ENCODE results near the gene GAS2.

The GAS2 gene

DNA sequence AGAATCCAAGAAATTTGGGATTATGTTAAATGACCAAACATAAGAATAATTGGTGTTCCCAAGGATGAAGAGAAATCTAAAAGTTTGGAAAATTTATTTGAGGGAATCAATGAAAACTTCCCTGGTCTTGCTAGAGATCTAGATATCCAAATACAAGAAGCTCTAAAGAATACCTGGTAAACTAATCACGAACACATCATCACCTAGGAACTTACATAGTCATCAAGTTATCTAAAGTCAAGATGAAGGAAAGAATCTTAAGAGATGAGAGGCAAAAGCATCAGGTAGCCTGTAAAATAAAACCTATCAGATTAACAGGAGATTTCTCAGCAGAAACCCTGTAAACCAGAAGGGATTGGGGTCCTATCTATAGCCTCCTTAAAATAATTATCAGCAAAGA lies 46.9 kb downstream of the GAS2 start:
- WGBS, 2 donors (ENCODE audit: extremely low coverage in 2 of 2, insufficient read length in 2 of 2, insufficient replicate concordance in 1 of 2), result no CpG with 5 or more reads among the region's 1 CpG
- no peak overlapping the region for H2AK5ac ChIP-seq (ENCODE audit: low read depth, low read length)
- no peak overlapping the region for H3K4me2 ChIP-seq (ENCODE audit: insufficient read depth, low read length, poor library complexity, severe bottlenecking)

DNA sequence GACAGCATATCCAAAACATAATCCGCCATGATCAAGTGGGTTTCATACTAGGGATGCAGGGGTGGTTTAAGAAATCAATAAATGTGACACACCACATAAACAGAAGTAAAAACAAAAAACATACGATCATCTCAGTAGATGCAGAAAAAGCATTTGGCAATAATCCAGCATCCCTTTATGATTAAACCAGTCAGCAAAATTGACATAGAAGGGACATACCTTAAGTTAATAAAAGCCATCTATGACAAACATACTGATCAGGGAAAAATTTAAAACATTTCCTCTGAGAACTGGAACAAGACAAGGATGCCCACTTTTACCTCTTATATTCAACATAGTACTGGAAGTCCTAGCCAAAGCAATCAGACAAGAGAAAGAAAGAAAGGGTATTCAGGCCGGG lies 49.6 kb downstream of the GAS2 start:
- Histone ChIP-seq H2AFZ (ENCODE audit: low read length) (no peak overlapping the region), H3K27ac (replicated peaks; ENCODE audit: low read length) (no peak overlapping the region), H4K8ac (ENCODE audit: low read depth, low read length) (no peak overlapping the region), H3K4me2 (ENCODE audit: insufficient read depth, low read length, poor library complexity, severe bottlenecking) (no peak overlapping the region), H3K36me3 (replicated peaks in 1 of 2; ENCODE audit: control insufficient read depth in 2 of 2, insufficient read depth in 2 of 2, low read length in 2 of 2) (no peaks in the 10 kb centered on the region), H2BK15ac (ENCODE audit: low read length) (no peak overlapping the region), H3K79me1 (ENCODE audit: low read depth, low read length) (no peaks in the 10 kb centered on the region), H3K9me3 (replicated peaks in 1 of 2; ENCODE audit: control insufficient read depth in 2 of 2, insufficient read depth in 1 of 2, low read depth in 1 of 2, low read length in 2 of 2) (peaks cover 0 to 5% of the 10 kb centered on the region in 2 donors), H3K18ac (ENCODE audit: low read length) (no peak overlapping the region), H3K9ac (ENCODE audit: low read depth, low read length, poor library complexity) (no peak overlapping the region), H2BK5ac (ENCODE audit: low read length) (no peak overlapping the region), H3K14ac (ENCODE audit: low read length) (no peak overlapping the region), H3K4ac (ENCODE audit: low read length) (no peak overlapping the region), H2BK12ac (ENCODE audit: low read length) (no peak overlapping the region), H2BK120ac (ENCODE audit: low read depth, low read length) (no peak overlapping the region), H2AK5ac (ENCODE audit: low read depth, low read length) (no peak overlapping the region), H3K23ac (ENCODE audit: low read depth, low read length, poor library complexity) (no peak overlapping the region), H4K91ac (ENCODE audit: low read depth, low read length, poor library complexity) (no peak overlapping the region), H3K4me3 (ENCODE audit: low read length in 2 of 2) (no peak overlapping the region), H3K4me1 (ENCODE audit: control insufficient read depth in 2 of 2, insufficient read depth in 1 of 2, low read depth in 1 of 2, low read length in 2 of 2) (no peaks in the 10 kb centered on the region), H3K27me3 (ENCODE audit: control insufficient read depth in 3 of 3, insufficient read depth in 3 of 3, low read depth in 1 of 3, low read length in 3 of 3) (no peaks in the 10 kb centered on the region)
- no peak for DNase-seq (ENCODE audit: low spot score)
- no CpG with 5 or more reads among the region's 3 CpGs for WGBS, 2 donors (ENCODE audit: extremely low coverage in 2 of 2, insufficient read length in 2 of 2, insufficient replicate concordance in 1 of 2)

More for the DNA sequence above, 46.9 kb downstream of the GAS2 start:
- no peak overlapping the region for H4K91ac ChIP-seq (ENCODE audit: low read depth, low read length, poor library complexity)
- no peak overlapping the region for H3K27ac ChIP-seq (replicated peaks; ENCODE audit: low read length)
- no peak overlapping the region for H3K18ac ChIP-seq (ENCODE audit: low read length)
- H3K4me3 ChIP-seq (ENCODE audit: low read length in 2 of 2), result no peak overlapping the region
- H4K8ac ChIP-seq (ENCODE audit: low read depth, low read length), result no peak overlapping the region
- no peaks in the 10 kb centered on the region for H3K79me1 ChIP-seq (ENCODE audit: low read depth, low read length)
- H2BK5ac ChIP-seq (ENCODE audit: low read length), result no peak overlapping the region
- H3K23ac ChIP-seq (ENCODE audit: low read depth, low read length, poor library complexity), result no peak overlapping the region
- no peak overlapping the region for H3K14ac ChIP-seq (ENCODE audit: low read length)
- H3K4me1 ChIP-seq (ENCODE audit: control insufficient read depth in 2 of 2, insufficient read depth in 1 of 2, low read depth in 1 of 2, low read length in 2 of 2), result no peaks in the 10 kb centered on the region
- no peak overlapping the region for H2BK120ac ChIP-seq (ENCODE audit: low read depth, low read length)
- no peaks in the 10 kb centered on the region for H3K27me3 ChIP-seq (ENCODE audit: control insufficient read depth in 3 of 3, insufficient read depth in 3 of 3, low read depth in 1 of 3, low read length in 3 of 3)
- no peak overlapping the region for H2AFZ ChIP-seq (ENCODE audit: low read length)
- H3K36me3 ChIP-seq (replicated peaks in 1 of 2; ENCODE audit: control insufficient read depth in 2 of 2, insufficient read depth in 2 of 2, low read length in 2 of 2), result no peaks in the 10 kb centered on the region
- no peak for DNase-seq (ENCODE audit: low spot score)
- H3K9me3 ChIP-seq (replicated peaks in 1 of 2; ENCODE audit: control insufficient read depth in 2 of 2, insufficient read depth in 1 of 2, low read depth in 1 of 2, low read length in 2 of 2), result peaks cover 0 to 5% of the 10 kb centered on the region in 2 donors
- H3K9ac ChIP-seq (ENCODE audit: low read depth, low read length, poor library complexity), result no peak overlapping the region
- no peak overlapping the region for H2BK12ac ChIP-seq (ENCODE audit: low read length)
- H3K4ac ChIP-seq (ENCODE audit: low read length), result no peak overlapping the region
- H2BK15ac ChIP-seq (ENCODE audit: low read length), result no peak overlapping the region

GRCh38 chr11:22720457-22720856 lies 54.0 kb downstream of the GAS2 start:
- Histone ChIP-seq H2BK5ac (ENCODE audit: low read length) (no peak overlapping the region), H2AFZ (ENCODE audit: low read length) (no peak overlapping the region), H3K4me3 (ENCODE audit: low read length in 2 of 2) (no peak overlapping the region), H3K36me3 (replicated peaks in 1 of 2; ENCODE audit: control insufficient read depth in 2 of 2, insufficient read depth in 2 of 2, low read length in 2 of 2) (no peaks in the 10 kb centered on the region), H2BK12ac (ENCODE audit: low read length) (no peak overlapping the region), H3K27me3 (ENCODE audit: control insufficient read depth in 3 of 3, insufficient read depth in 3 of 3, low read depth in 1 of 3, low read length in 3 of 3) (no peaks in the 10 kb centered on the region), H3K14ac (ENCODE audit: low read length) (no peak overlapping the region), H3K18ac (ENCODE audit: low read length) (no peak overlapping the region), H4K8ac (ENCODE audit: low read depth, low read length) (no peak overlapping the region), H2BK120ac (ENCODE audit: low read depth, low read length) (no peak overlapping the region), H2AK5ac (ENCODE audit: low read depth, low read length) (no peak overlapping the region), H4K91ac (ENCODE audit: low read depth, low read length, poor library complexity) (no peak overlapping the region), H3K9ac (ENCODE audit: low read depth, low read length, poor library complexity) (no peak overlapping the region), H3K4me1 (ENCODE audit: control insufficient read depth in 2 of 2, insufficient read depth in 1 of 2, low read depth in 1 of 2, low read length in 2 of 2) (no peaks in the 10 kb centered on the region), H3K23ac (ENCODE audit: low read depth, low read length, poor library complexity) (no peak overlapping the region), H3K4ac (ENCODE audit: low read length) (no peak overlapping the region), H2BK15ac (ENCODE audit: low read length) (no peak overlapping the region), H3K79me1 (ENCODE audit: low read depth, low read length) (no peaks in the 10 kb centered on the region), H3K9me3 (replicated peaks in 1 of 2; ENCODE audit: control insufficient read depth in 2 of 2, insufficient read depth in 1 of 2, low read depth in 1 of 2, low read length in 2 of 2) (no peaks in the 10 kb centered on the region), H3K4me2 (ENCODE audit: insufficient read depth, low read length, poor library complexity, severe bottlenecking) (no peak overlapping the region), H3K27ac (replicated peaks; ENCODE audit: low read length) (no peak overlapping the region)
- DNase-seq (ENCODE audit: low spot score), result no peak
- no CpG with 5 or more reads among the region's 3 CpGs for WGBS, 2 donors (ENCODE audit: extremely low coverage in 2 of 2, insufficient read length in 2 of 2, insufficient replicate concordance in 1 of 2)

GRCh38 chr11:22723274-22723673 lies 56.9 kb downstream of the GAS2 start:
- Histone ChIP-seq H4K91ac (ENCODE audit: low read depth, low read length, poor library complexity) (no peak overlapping the region), H3K9ac (ENCODE audit: low read depth, low read length, poor library complexity) (no peak overlapping the region), H4K8ac (ENCODE audit: low read depth, low read length) (no peak overlapping the region), H3K4me1 (ENCODE audit: control insufficient read depth in 2 of 2, insufficient read depth in 1 of 2, low read depth in 1 of 2, low read length in 2 of 2) (no peaks in the 10 kb centered on the region), H3K36me3 (replicated peaks in 1 of 2; ENCODE audit: control insufficient read depth in 2 of 2, insufficient read depth in 2 of 2, low read length in 2 of 2) (no peaks in the 10 kb centered on the region), H3K4me3 (ENCODE audit: low read length in 2 of 2) (no peak overlapping the region), H3K4ac (ENCODE audit: low read length) (no peak overlapping the region), H3K14ac (ENCODE audit: low read length) (no peak overlapping the region), H2BK15ac (ENCODE audit: low read length) (no peak overlapping the region), H3K23ac (ENCODE audit: low read depth, low read length, poor library complexity) (no peak overlapping the region), H3K9me3 (replicated peaks in 1 of 2; ENCODE audit: control insufficient read depth in 2 of 2, insufficient read depth in 1 of 2, low read depth in 1 of 2, low read length in 2 of 2) (no peaks in the 10 kb centered on the region), H2BK5ac (ENCODE audit: low read length) (no peak overlapping the region), H3K27me3 (ENCODE audit: control insufficient read depth in 3 of 3, insufficient read depth in 3 of 3, low read depth in 1 of 3, low read length in 3 of 3) (no peaks in the 10 kb centered on the region), H2AFZ (ENCODE audit: low read length) (no peak overlapping the region), H3K4me2 (ENCODE audit: insufficient read depth, low read length, poor library complexity, severe bottlenecking) (no peak overlapping the region), H3K18ac (ENCODE audit: low read length) (no peak overlapping the region), H2AK5ac (ENCODE audit: low read depth, low read length) (no peak overlapping the region), H3K27ac (replicated peaks; ENCODE audit: low read length) (no peak overlapping the region), H3K79me1 (ENCODE audit: low read depth, low read length) (no peaks in the 10 kb centered on the region), H2BK12ac (ENCODE audit: low read length) (no peak overlapping the region), H2BK120ac (ENCODE audit: low read depth, low read length) (no peak overlapping the region)
- no peak for DNase-seq (ENCODE audit: low spot score)
- WGBS, 2 donors (ENCODE audit: extremely low coverage in 2 of 2, insufficient read length in 2 of 2, insufficient replicate concordance in 1 of 2), result no CpG with 5 or more reads among the region's 3 CpGs

Data from neuronal stem cell (in vitro differentiated cells).